ENCODE measurements around the gene NKAIN2. TPM values are rescaled to one million over a fixed set of nuclear protein-coding genes. Genes with fewer than 3 reads are reported as not detected.
"Not testable (repeated sequence)": the region's sequence is repeated elsewhere in the genome, so short reads cannot be mapped to it uniquely, and the experiment has no call there.

NKAIN2 gene
- polyA plus RNA-seq, 3 donors, result 20.2 to 32.0 (median 22.2) TPM

DNA sequence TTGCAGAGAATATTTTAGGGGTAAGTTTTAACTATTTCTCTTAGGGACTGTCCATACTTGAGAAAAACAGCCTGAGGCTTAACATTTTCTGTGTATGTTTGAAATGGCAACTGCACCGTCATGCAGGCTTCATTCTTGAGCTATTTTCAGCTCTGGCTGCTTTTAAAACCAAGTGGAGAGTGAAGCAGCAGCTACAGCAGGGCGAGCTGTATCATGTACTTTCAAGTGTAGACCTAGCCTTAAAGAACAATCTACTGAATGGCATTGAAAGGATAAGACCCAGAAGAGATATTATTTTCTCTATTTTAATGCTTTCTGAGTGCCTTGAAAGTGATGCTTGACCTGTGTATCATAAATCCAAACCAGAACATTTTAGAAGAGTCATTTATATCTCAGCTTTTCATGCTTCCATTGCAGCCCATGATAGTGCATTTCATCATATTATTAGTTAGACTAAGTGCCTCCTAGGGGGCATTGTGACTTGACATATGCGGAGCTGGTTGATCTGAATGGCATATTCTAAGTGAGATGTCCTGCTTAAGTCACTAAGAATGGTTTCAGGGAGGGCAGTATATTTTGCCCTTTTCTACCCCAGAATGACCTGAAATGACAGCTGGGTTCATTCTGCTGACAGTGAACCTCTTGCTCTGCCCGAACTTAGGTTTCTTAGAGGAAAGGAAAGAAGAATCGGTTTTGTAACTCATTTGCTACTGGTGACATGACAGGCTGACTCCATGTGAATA lies 85.3 kb downstream of the NKAIN2 start:
- no peak for DNase-seq (ENCODE audit: low read depth in 3 of 3, low spot score in 2 of 3)

DNA sequence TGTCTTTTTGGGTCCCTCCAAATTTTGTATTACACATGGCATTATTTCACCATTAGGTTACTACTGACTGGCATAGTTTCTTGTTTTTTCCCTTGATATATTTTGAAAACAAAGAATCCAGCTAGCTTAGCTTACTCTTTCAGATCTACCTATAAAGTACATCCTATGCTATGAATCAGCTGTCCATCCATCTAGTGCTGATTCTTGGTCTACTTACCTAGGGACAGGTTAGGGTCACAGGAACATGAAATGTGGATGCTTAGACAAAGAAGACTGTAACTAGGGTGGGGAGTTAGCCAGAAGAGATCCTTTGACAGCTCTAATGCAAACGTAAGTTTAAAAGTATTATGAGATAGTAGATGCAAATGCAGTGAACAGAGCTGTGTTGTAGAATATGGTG lies 91.7 kb downstream of the NKAIN2 start:
- DNase-seq (ENCODE audit: low read depth in 3 of 3, low spot score in 2 of 3), result no peak

DNA sequence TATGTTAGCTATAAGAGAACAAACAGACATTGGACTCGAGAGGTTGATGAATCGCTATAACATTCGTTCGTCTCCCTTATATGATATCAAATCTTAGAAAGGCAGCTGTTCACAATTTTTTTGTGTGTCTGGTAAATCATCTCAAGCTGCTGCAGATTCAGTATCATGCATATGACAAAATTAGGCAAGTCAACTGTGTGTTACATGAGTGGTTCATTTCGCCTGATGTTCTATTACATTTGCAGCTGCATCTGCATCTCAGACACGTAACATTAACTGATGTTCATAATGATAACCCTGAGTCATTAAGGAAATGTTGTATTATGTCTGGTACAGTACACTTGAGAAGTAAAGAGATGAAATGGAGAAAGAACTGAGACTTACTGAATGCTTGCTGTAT lies 92.1 kb downstream of the NKAIN2 start:
- DNase-seq (ENCODE audit: low read depth in 3 of 3, low spot score in 2 of 3), result no peak

DNA sequence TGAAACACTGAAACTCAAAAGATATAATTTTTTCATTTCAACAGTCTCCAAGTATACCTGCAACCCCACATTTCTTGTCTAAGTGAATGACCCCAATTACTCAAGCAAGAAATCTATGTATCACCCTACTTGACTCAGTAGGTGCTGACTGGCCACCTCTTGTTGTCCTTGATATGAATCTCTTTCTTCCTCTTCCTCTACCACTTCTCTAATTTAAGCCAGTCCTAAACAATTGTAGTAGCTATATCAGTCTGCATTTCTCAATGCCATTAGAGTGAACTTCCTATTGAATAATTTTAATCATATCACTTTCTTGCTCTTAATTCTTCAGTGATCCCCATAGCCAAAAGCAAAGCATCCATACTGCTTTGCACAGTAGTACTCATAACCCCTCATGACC lies 93.2 kb downstream of the NKAIN2 start:
- no peak for DNase-seq (ENCODE audit: low read depth in 3 of 3, low spot score in 2 of 3)

DNA sequence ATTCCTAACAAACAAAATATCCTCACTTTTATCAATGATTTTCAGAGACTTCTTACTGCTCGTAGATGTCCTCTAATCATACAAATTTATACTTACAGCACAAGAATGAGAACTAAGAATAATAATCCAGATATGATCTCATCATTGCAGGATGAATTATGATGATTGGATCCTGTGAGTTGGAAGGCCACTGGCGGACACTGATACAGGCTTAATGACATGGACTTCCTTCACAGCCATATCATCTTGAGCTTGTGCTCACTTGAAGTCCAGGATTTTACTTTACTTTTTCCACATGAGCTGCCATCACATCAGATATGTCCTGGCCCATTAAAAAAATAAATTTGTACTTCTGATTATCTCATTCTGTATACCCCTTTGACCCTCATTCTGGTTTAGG lies 94.3 kb downstream of the NKAIN2 start:
- DNase-seq (ENCODE audit: low read depth in 3 of 3, low spot score in 2 of 3), result no peak

DNA sequence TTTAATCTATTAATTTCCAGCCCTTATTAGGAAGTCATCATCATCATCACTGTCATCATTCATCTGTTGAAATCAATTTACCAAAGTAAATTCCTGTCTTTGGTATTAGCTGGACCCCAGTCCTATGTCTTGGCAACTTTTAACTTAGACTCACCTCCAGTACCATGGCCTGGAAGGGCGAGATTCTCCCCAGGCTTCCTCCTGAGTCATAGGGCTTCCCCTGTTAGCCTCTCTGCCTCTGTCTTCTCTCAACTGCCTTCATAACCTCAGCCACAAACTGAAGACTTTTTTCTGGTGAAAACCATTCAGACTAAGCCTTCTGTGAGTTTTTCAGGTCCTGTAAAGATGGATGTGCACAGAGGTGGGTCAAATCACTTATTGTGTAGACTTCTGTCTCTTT lies 95.0 kb downstream of the NKAIN2 start:
- no peak for DNase-seq (ENCODE audit: low read depth in 3 of 3, low spot score in 2 of 3)

DNA sequence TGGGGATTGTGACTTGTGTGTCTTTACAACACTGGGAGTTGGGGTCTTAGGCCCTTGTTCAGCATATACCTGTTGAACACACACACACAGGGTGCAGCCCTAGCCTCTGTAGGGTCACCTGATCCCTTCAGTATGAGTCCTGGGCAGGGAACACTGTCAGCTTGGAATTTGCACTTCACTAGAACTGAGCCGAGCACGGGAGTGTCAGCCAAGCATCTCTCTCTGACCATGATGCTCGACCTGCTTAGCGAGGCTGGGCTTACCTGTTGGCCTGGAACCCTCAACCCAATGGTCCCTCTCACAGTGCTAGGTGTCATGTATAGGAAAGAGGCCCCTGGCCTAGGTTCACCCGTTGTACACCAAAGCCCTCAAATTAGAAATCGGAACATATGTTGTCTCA lies 96.1 kb downstream of the NKAIN2 start:
- DNase-seq (ENCODE audit: low read depth in 3 of 3, low spot score in 2 of 3), result no peak

DNA sequence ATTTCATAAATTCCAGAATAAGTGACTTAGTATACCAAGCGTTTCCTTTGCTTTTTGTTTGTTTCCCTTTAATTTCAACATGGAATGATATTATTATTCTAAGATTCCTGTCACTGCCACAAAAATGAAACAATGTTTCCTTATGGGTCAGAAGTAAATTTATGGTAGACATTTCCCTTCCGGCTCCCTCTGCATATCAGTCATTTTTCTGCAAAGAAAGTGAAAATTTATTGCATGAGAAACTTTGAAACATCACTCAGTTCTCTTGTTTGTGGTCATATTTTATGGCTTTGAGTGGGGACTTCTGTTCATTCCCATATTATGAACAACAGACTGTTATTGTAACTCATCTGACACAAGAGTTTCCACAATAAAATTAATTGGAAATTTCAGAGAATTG lies 97.8 kb downstream of the NKAIN2 start:
- DNase-seq (ENCODE audit: low read depth in 3 of 3, low spot score in 2 of 3), result peak in 2 of 3 donors; percentile 4 to 8

DNA sequence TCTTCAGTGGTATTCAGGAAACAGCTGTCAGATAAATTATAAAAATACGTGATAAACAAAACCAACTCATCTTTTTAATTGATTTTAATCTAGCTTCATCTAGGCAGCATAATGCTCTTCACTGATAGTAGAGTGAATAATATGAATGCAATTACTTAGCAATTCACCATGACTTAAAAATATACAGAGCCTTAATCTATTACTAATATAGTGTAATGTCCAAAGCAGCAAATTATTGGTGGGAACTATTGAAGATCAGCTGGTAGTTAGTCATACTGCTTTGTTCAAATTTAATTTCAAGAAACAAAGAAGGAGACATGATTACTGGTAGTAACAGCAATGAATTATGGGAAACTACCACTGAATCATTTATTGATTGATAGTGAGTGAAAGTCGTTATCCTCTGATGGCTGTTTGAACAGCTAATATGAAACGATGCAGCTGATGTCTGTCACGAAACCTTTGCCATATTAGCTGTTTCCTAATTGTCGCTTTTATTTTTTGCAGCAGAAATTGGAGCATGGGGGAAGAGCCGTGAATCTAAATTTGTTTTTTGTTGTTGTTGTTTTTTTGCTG lies 99.2 kb downstream of the NKAIN2 start:
- DNase-seq (ENCODE audit: low read depth in 3 of 3, low spot score in 2 of 3), result no peak

DNA sequence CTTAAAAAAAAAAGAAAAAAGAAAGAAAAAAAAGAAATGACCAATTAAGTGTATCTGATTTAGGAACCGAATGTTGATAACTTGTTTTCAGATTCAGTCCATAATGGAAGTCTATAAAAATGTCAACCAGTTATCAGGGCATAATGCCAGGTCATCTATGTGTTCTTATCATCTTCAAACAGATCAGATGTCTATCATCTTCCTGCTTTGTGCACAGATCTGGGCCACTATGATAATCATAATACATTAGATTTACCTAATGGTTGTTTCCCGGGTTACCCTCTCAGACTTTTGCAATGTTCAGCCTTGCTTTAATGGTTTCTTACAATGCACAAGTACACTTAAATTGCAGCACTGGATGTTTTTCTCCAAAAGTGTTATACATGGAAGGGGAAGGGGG lies 100.6 kb downstream of the NKAIN2 start:
- no peak for DNase-seq (ENCODE audit: low read depth in 3 of 3, low spot score in 2 of 3)

DNA sequence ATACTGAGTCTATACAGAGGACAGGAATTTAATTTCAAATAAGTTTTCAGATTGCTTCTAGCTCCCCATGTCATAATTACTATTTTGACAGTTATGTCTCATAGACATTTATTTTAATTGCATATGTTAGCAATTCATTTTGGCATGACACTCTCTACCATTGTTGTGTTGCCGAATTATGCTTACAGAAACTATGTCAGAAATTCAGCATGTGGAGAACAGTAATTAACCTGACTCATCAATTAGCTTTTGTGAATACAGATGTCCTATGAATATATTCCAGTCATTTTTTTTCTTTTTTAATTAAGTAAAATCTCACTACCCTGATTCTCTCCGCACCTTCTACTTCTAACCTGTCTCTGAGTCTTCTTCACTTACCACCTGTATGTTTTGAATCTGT lies 105.1 kb downstream of the NKAIN2 start:
- DNase-seq (ENCODE audit: low read depth in 3 of 3, low spot score in 2 of 3), result no peak

DNA sequence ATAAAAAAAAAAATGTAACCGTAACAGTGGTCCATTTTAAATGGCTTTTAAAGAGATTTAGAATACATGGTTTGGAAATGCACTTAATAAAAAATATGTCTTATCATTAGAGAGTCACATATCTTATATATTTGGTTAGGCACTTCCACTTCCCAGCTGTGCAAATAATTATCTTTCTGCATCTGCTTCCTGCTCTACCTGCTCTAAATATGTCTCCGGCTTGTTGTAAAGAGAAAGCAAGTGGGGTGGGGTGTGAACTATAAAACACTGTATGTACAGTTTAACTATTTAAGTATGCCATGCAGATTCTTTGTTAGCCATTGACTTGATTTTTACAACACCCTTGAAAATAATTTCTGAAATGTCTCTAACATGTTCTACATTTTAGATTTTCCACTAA lies 106.3 kb downstream of the NKAIN2 start:
- DNase-seq (ENCODE audit: low read depth in 3 of 3, low spot score in 2 of 3), result no peak

DNA sequence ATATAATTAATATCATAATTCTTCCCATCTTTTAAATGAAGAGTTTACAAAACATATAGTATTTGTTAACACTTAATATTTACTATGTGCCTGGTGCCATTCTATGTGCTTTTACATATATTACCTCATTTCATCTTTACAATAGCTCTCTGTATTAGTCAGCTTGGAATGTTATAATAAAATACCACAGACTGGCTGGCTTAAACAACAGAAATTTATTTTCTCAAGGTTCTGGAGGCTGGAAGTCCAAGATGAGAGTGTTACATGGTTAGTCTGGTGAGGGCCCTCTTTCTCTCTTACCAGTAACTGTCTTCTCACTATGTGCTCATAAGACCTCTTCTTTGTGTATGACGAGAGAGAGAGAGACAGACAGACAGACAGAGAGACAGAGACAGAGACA lies 110.2 kb downstream of the NKAIN2 start:
- no peak for DNase-seq (ENCODE audit: low read depth in 3 of 3, low spot score in 2 of 3)

DNA sequence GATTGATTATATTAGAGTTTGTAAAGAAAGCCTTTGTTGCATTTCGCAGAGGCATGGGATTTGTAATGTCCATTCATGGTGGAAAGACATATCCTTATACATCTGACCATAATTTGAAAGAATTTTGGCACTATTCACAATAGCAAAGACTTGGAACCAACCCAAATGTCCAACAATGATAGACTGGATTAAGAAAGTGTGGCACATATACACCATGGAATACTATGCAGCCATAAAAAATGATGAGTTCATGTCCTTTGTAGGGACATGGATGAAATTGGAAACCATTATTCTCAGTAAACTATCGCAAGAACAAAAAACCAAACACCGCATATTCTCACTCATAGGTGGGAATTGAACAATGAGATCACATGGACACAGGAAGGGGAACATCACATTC lies 119.7 kb downstream of the NKAIN2 start:
- DNase-seq (ENCODE audit: low read depth in 3 of 3, low spot score in 2 of 3), result not testable (repeated sequence)

DNA sequence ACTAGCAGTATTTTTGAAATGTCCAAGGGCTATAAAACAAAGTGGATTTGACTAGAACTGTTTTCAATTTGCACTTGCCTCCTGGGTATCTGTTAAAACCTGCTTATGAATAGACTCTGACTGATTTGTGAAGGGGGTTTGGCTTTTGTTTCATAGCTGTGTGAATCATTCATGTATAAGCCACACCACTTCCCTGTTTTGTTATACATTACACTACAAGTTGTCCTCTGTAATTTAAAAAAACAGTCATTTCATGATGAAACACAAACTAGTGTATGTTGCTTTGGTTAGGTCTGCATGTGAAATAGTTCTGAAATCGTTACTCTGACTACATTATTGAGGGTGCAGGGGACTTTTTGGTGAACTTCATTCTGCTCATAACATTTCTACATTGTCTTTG lies 121.7 kb downstream of the NKAIN2 start:
- DNase-seq (ENCODE audit: low read depth in 3 of 3, low spot score in 2 of 3), result no peak

DNA sequence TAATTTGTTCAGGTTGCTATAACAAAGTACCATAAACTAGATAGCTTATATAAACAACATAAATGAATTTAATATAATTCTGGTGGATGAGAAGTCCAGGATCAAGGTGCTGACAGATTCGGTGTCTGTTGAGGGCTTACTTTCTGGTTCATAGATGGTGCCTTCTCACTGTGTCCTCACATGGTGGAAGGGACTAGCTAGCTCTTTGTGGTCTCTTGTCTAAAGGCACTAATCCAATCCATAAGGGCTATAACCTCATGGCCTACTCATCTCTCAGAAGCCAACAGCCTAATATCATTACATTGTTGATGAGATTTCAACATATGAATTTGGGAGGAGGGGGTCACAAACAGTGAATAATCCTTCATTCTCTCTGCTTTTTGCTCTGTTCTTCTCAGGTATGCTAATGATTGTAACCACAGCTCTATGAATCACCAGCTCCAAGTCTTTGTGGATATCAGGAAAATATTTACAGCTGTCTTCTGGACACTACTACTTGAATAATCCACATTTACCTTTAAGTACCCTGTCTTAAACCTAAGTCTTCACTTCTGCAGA lies 122.3 kb downstream of the NKAIN2 start:
- no peak for DNase-seq (ENCODE audit: low read depth in 3 of 3, low spot score in 2 of 3)

DNA sequence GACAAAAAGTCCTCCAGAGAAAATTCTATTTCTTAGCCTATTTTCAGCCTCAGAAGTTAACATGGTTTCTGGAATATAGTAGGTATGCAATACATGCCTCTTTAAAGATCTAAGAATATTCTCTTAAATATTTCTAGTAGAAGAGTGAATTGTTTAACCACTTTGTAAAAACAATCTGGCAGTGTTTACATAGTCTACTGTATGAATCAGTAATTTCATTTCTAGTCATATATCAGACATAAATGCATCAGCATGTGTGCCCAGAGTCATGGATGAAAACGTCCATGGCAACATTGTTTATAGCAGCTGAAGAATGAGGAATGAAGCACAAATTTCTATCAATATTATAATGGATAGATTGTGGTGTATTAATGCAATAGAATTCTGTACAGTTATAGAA lies 124.9 kb downstream of the NKAIN2 start:
- no peak for DNase-seq (ENCODE audit: low read depth in 3 of 3, low spot score in 2 of 3)

DNA sequence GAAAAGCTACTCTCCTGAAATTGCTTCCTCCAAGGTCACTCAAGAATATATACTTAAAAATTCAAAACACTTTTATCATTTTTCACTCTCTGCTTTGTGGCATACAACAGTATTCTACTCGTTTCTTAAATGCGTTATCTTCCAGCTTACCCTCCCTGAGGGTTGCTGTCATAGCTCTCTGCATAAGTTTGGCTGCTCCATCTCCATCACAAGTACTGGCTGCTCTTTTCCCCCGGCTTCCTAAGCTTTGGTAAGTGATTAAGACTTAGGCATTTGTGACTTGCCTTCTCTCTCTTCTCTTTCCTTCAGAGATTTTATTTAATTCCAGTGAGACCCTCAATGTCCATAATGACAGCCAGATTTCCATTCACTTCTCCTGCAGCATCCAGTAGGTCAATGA lies 128.3 kb downstream of the NKAIN2 start:
- DNase-seq (ENCODE audit: low read depth in 3 of 3, low spot score in 2 of 3), result no peak

DNA sequence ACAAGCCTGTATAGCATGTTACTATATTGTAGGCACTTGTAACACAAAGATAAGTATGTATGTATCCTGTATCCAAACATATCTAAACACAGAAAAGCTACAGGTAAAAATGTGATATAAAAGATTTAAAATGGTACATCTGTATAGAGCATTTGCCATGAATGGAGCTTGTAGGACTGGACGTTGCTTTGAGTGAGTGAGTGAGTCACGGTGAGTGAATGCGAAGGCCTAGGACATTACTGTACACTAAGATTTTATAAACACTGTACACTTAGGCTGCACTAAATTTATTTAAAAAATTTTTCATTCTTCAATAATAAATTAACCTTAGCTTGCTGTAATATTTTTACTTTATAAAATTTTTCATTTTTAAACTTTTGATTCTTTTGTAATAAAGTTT lies 136.9 kb downstream of the NKAIN2 start:
- no peak for DNase-seq (ENCODE audit: low read depth in 3 of 3, low spot score in 2 of 3)

DNA sequence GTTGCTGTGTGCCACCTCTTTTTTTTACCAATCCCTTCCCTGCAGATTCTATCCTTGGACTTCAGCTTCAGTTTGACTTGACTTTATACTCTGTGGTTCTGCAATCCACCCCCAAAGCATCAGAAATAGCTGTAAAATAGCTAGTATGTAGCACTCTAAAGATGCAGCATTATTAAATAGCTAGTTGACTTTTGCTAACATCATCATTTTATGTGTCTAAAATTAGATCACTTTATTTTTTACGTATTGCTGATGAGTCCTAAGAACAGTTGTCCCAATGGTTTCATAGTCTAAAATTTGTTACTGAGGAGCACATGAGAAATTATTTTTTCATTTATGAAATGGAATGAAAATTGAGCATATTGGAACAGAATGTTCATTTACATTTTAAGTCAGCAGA lies 138.2 kb downstream of the NKAIN2 start:
- DNase-seq (ENCODE audit: low read depth in 3 of 3, low spot score in 2 of 3), result no peak

DNA sequence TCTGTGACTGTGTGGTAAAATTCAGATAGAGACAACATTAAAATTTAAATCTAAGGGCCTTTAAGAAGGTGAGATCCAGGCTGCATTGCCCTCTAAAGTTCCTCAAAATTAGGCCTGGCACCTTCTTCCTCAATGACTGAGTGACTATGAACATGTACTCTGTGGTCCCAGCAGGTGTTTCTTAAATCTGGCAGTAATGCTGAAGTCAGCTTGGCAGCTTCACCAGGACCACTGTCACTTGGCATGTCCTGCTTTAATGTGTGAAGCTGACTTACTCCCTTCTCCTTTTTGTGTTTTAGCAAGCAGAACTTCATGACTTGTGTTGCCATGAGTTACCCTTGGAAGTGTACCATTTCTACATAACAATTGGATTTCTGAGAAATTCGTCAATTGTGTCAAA lies 141.7 kb downstream of the NKAIN2 start:
- DNase-seq (ENCODE audit: low read depth in 3 of 3, low spot score in 2 of 3), result no peak

DNA sequence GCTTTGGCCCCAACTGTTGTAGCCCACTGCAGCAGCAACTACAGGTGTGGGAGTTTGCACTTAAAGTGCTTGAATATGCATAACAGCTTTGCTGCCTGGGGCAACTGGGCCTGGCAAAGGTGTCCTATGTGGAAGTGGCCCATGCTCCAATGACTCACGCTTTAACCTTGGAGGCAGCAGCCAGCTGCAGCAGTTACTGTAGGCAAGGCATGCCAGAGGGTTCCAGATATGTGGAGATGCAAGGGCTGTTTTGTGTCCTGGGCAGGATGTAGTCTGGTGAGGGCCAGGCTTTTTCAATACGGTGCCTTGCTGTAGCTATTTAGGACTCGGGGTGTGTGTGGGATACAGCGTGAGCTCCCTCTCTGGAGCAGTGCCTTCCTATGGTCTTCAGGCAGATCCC lies 150.3 kb downstream of the NKAIN2 start:
- DNase-seq (ENCODE audit: low read depth in 3 of 3, low spot score in 2 of 3), result no peak

Data from right renal cortex interstitium (tissue), 3 donors.